HCT116 (cell line): ENCODE data around the gene DHRS2. TPM values are rescaled to one million over a fixed set of nuclear protein-coding genes. Genes with fewer than 3 reads are reported as not detected.

Experiments used
- ATAC-seq: fragments of 200-7000 bp; cut with Tn5 transposase; 2 replicates; pipeline ENCODE4 v1.9.1; 2020; ENCODE audit warnings: mild to moderate bottlenecking, moderate library complexity
- BruUV-seq: library from RNA; stranded (reverse); fragments of 400-500 nt; replicated peaks from 2 replicates; lab custom pipeline; 2021; lab: Mats Ljungman, UMichigan
- CTCF ChIA-PET: fragments of 300-600 bp; sonication (Branson Sonifier 250); formaldehyde crosslinking; loops from one replicate; lab custom pipeline; 2021; ENCODE audit warnings: antibody characterized with exemption; lab: Charles Lee
- POLR2A ChIA-PET: fragments of 300-600, 350-600 bp; sonication (Branson Sonifier 250); formaldehyde crosslinking; loops from one replicate; lab custom pipeline; 2021; ENCODE audit warnings: antibody characterized with exemption; lab: Charles Lee
- RAD21 ChIA-PET, 2 experiments: fragments of 300-600 bp; sonication (Branson Sonifier 250); formaldehyde crosslinking; loops; one replicate each; lab custom pipeline; 2023; ENCODE audit warnings: low total read pairs in 2 of 2; ENCODE audit not compliant: uncharacterized antibody in 2 of 2, unreplicated experiment in 2 of 2, low non-redundant PET in 1 of 2; lab: Charles Lee
- DNase-seq: peaks from one replicate; pipeline ENCODE4 v3.0.0-alpha.2; 2010; ENCODE audit warnings: low read depth, low spot score
- H2AFZ ChIP-seq: fragments of 200-600 bp; shearing (Covaris generic), sonication (generic); 2 replicates; pipeline ENCODE4 v1.6.1; 2017; ENCODE audit warnings: low read depth, mixed run types, mixed read lengths, antibody characterized with exemption, low read length; ENCODE audit not compliant: poor library complexity, severe bottlenecking
- H3K27ac ChIP-seq: 2 replicates; pipeline ENCODE4 v1.5.1; 2012; ENCODE audit warnings: low read depth, low read length
- H3K27me3 ChIP-seq: fragments of 200-600 bp; sonication (generic); 2 replicates; pipeline ENCODE4 v1.6.1; 2016; ENCODE audit warnings: mixed run types, low read length, mixed read lengths; ENCODE audit not compliant: insufficient read depth
- H3K36me3 ChIP-seq, 2 experiments: fragments of 200-500 bp in 1 of 2; fragments of 200-600 bp in 1 of 2; sonication (Bioruptor generic) in 1 of 2; sonication (generic) in 1 of 2; 2 replicates each; pipeline versions ENCODE4 v1.5.1 to v1.6.1; 2014 to 2016; ENCODE audit warnings: low read length in 2 of 2, inconsistent platforms in 1 of 2, mixed read lengths in 1 of 2, mixed run types in 1 of 2; ENCODE audit not compliant: insufficient read depth in 2 of 2, control insufficient read depth in 1 of 2
- H3K4me1 ChIP-seq, 2 experiments: fragments of 200-600 bp in 1 of 2; sonication (generic) in 1 of 2; 2 replicates each; pipeline versions ENCODE4 v1.5.1 to v1.6.1; 2012 to 2017; ENCODE audit warnings: low read length in 2 of 2, inconsistent platforms in 1 of 2, mild to moderate bottlenecking in 1 of 2, mixed read lengths in 1 of 2, mixed run types in 1 of 2, moderate library complexity in 1 of 2; ENCODE audit not compliant: insufficient read depth in 2 of 2, control insufficient read depth in 1 of 2
- H3K4me2 ChIP-seq: fragments of 200-600 bp; sonication (generic); 2 replicates; pipeline ENCODE4 v1.6.1; 2017; ENCODE audit warnings: mixed run types, low read length, mixed read lengths
- H3K4me3 ChIP-seq, 2 experiments: fragments of 200-600 bp in 1 of 2; sonication (generic) in 1 of 2; replicated peaks in 1 of 2; 2 replicates each; pipeline ENCODE4 v1.5.1; 2011 to 2016; ENCODE audit warnings: low read length in 2 of 2, control low read depth in 1 of 2, low read depth in 1 of 2, mild to moderate bottlenecking in 1 of 2, mixed read lengths in 1 of 2, mixed run types in 1 of 2
- H3K79me2 ChIP-seq: fragments of 200-600 bp; sonication (generic); 2 replicates; pipeline ENCODE4 v1.6.1; 2017; ENCODE audit warnings: mild to moderate bottlenecking, mixed run types, low read length, moderate library complexity, mixed read lengths; ENCODE audit not compliant: insufficient read depth
- H3K9ac ChIP-seq: fragments of 200-600 bp; sonication (generic); 2 replicates; pipeline ENCODE4 v1.6.1; 2016; ENCODE audit warnings: low read length, mixed read lengths
- H3K9me2 ChIP-seq: fragments of 200-600 bp; sonication (generic), shearing (Covaris generic); 2 replicates; pipeline ENCODE4 v1.6.1; 2017; ENCODE audit warnings: mixed run types, mild to moderate bottlenecking, moderate library complexity; ENCODE audit not compliant: insufficient read depth
- H3K9me3 ChIP-seq, 2 experiments: fragments of 200-500 bp in 1 of 2; fragments of 200-600 bp in 1 of 2; sonication (Bioruptor generic) in 1 of 2; sonication (generic) in 1 of 2; 2 replicates each; pipeline ENCODE4 v1.6.1; 2014 to 2017; ENCODE audit warnings: low read length in 2 of 2, mixed read lengths in 2 of 2, inconsistent platforms in 1 of 2, low read depth in 1 of 2, mild to moderate bottlenecking in 1 of 2, mixed run types in 1 of 2, moderate library complexity in 1 of 2; ENCODE audit not compliant: control insufficient read depth in 1 of 2, insufficient read depth in 1 of 2
- H4K20me1 ChIP-seq: fragments of 200-600 bp; sonication (generic), shearing (Covaris generic); 2 replicates; pipeline ENCODE4 v1.6.1; 2017; ENCODE audit warnings: mixed run types, mild to moderate bottlenecking, moderate library complexity; ENCODE audit not compliant: insufficient read depth
- ATF3 ChIP-seq: IDR thresholded peaks from 2 replicates; pipeline ENCODE4 v1.6.1; 2012
- CEBPB ChIP-seq: IDR thresholded peaks from 2 replicates; pipeline ENCODE4 v1.6.1; 2012; ENCODE audit warnings: low read depth
- EGR1 ChIP-seq: IDR thresholded peaks from 2 replicates; pipeline ENCODE4 v1.6.1; 2012; ENCODE audit warnings: low read depth
- EZH2phosphoT487 ChIP-seq: fragments of 200-600 bp; IDR thresholded peaks from 2 replicates; pipeline ENCODE4 v1.6.1; 2018; ENCODE audit warnings: antibody characterized with exemption, borderline replicate concordance
- FOSL1 ChIP-seq: IDR thresholded peaks from 2 replicates; pipeline ENCODE4 v1.6.1; 2012; ENCODE audit warnings: low read depth
- MAX ChIP-seq: IDR thresholded peaks from 2 replicates; pipeline ENCODE4 v1.6.1; 2012
- POLR2A ChIP-seq: IDR thresholded peaks from 2 replicates; pipeline ENCODE4 v1.7.0; 2011; ENCODE audit warnings: borderline replicate concordance; ENCODE audit not compliant: insufficient read depth, insufficient read length; ENCODE audit errors: extremely low read depth
- RAD21 ChIP-seq: IDR thresholded peaks from 2 replicates; pipeline ENCODE4 v1.6.1; 2012; ENCODE audit warnings: low read depth, mild to moderate bottlenecking
- REST ChIP-seq: IDR thresholded peaks from 2 replicates; pipeline ENCODE4 v1.6.1; 2012; ENCODE audit warnings: low read depth
- SIN3A ChIP-seq: IDR thresholded peaks from 2 replicates; pipeline ENCODE4 v1.6.1; 2012; ENCODE audit warnings: low read depth
- SRF ChIP-seq: IDR thresholded peaks from 2 replicates; pipeline ENCODE4 v1.6.1; 2012; ENCODE audit warnings: low read depth
- TCF7L2 ChIP-seq: IDR thresholded peaks from 2 replicates; pipeline ENCODE4 v1.7.0; 2011; ENCODE audit warnings: borderline replicate concordance, inconsistent platforms; ENCODE audit not compliant: insufficient read depth, insufficient read length; ENCODE audit errors: extremely low read depth
- YY1 ChIP-seq: IDR thresholded peaks from 2 replicates; pipeline ENCODE4 v1.6.1; 2011; ENCODE audit warnings: low read length, low read depth, moderate library complexity, mild to moderate bottlenecking; ENCODE audit not compliant: insufficient replicate concordance; ENCODE audit errors: extremely low read depth
- ZBTB33 ChIP-seq: IDR thresholded peaks from 2 replicates; pipeline ENCODE4 v1.6.1; 2011; ENCODE audit warnings: mild to moderate bottlenecking, low read length, moderate library complexity; ENCODE audit not compliant: insufficient replicate concordance; ENCODE audit errors: extremely low read depth
- ZFX ChIP-seq: fragments of 450-650 bp; IDR thresholded peaks from 2 replicates; pipeline ENCODE4 v1.6.1; 2017
- ZNF274 ChIP-seq: fragments of 200-500 bp; sonication (Bioruptor generic); IDR thresholded peaks from 2 replicates; pipeline ENCODE4 v1.6.1; 2014; ENCODE audit warnings: mild to moderate bottlenecking, low read depth, low read length, inconsistent platforms
- intact Hi-C: fragments of 100-400 bp; cut with micrococcal nuclease; formaldehyde crosslinking; loops from 2 replicates; pipeline ENCODE4 v1.10.0; 2022
- total RNA-seq: library from RNA; stranded (reverse); gene quantifications from one replicate; pipeline ENCODE4 v1.2.1, GENCODE V29; 2021; ENCODE audit not compliant: unreplicated experiment

Gene DHRS2
- total RNA-seq, 1 experiment from 2014 or later, result 10.0 TPM

GRCh38 chr14:23608454-23608853, 27.7 kb upstream of the DHRS2 start:
- no peak for TF ChIP-seq TCF7L2
- no peak for TF ChIP-seq ZFX
- no peak for TF ChIP-seq YY1
- TF ChIP-seq REST, result no peak
- no peak for TF ChIP-seq CEBPB
- no peak for TF ChIP-seq EZH2phosphoT487
- TF ChIP-seq ZNF274, result no peak
- no peak for TF ChIP-seq MAX
- no peak for TF ChIP-seq RAD21
- TF ChIP-seq EGR1, result no peak
- no peak for TF ChIP-seq SRF
- no peak for TF ChIP-seq ATF3
- TF ChIP-seq FOSL1, result no peak
- no peak for TF ChIP-seq ZBTB33
- TF ChIP-seq POLR2A, result no peak
- TF ChIP-seq SIN3A, result no peak
- H3K9me3 ChIP-seq, result no peaks in the 10 kb centered on the region
- H2AFZ ChIP-seq, result no peak overlapping the region
- no peaks in the 10 kb centered on the region for H3K27me3 ChIP-seq
- ChIA-PET POLR2A (interaction anchor here (0.6 kb wide), 1 partner anchor 265 kb away, joined by 5 read pairs; no protein-coding TSS in a partner anchor), CTCF (interaction anchor here (1.0 to 1.2 kb wide), 2 partner anchors 20 to 24 kb away, joined by 3 to 5 read pairs; no protein-coding TSS in a partner anchor), RAD21 (no interaction called here)
- no peaks in the 10 kb centered on the region for H3K9me2 ChIP-seq
- intact Hi-C loops, result no loop called here
- no peak overlapping the region for H3K4me3 ChIP-seq
- no TSS peak for BruUV-seq
- H3K9ac ChIP-seq, result no peak overlapping the region
- H3K79me2 ChIP-seq, result no peaks in the 10 kb centered on the region
- no peaks in the 10 kb centered on the region for H3K4me1 ChIP-seq
- H3K4me2 ChIP-seq, result no peak overlapping the region
- H3K27ac ChIP-seq, result no peak overlapping the region
- ATAC-seq (no peak), DNase-seq (no peak)
- H4K20me1 ChIP-seq, result no peaks in the 10 kb centered on the region
- no peaks in the 10 kb centered on the region for H3K36me3 ChIP-seq
